DMS53 (cell line): ENCODE data around the gene SBK1.
A peak's percentile ranks its signal among the peaks of the same experiment; 100 is the strongest.
"Not testable (repeated sequence)": the region's sequence is repeated elsewhere in the genome, so short reads cannot be mapped to it uniquely, and the experiment has no call there.

ENCODE experiments used
- DNase-seq: peaks from one replicate; lab custom pipeline; 2025; lab: John Stamatoyannopoulos, UW

Gene SBK1

DNA sequence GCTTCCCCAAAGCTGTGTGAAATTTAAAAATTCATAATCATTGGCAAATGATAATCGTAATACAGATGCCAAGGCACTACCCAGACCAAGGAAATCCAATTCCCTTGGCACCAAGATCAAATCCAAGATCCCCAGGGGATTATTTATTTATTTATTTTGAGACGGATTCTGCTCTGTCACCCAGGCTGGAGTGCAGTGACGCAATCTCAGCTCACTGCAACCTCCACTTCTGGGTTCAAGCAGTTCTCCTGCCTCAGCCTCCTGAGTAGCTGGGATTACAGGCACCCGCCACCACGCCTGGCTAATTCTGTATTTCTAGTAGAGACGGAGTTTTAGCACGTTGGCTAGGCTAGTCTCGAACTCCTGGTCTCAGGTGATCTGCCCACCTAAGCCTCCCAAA is 43.4 kb downstream of the SBK1 start:
- not testable (repeated sequence) for DNase-seq

- peak; percentile 9 for DNase-seq
These were observed 44.8 kb downstream of the SBK1 start for GRCh38 chr16:28336940-28337710.

GRCh38 chr16:28338230-28338629 is 45.9 kb downstream of the SBK1 start:
- DNase-seq, result not testable (repeated sequence)

- not testable (repeated sequence) for DNase-seq
These were observed 70.3 kb downstream of the SBK1 start for GRCh38 chr16:28362600-28362999.

DNA sequence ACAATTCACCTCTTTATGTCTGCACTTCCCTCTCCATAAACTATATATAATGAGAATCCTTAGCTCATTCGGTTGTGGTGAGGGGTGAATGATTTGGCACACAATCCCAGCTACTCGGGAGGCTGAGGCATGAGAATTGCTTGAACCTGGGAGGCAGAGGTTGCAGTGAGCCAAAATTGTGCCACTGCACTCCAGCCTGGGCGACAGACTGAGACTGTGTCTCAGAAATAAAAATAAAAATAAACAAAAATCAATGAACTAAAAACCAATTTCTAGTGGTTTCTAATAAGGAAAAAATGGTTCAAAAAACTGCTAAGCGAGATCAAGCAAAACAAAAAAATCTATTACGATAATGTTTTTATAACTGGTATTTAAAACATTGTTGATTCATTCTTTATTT is 71.1 kb downstream of the SBK1 start, which contains the start of gene NPIPB6:
NPIPB6 (minus strand) TSS at position 101 of the 400 bp plus-strand sequence. CDS start 686 bp downstream, outside the sequence.
- not testable (repeated sequence) for DNase-seq

GRCh38 chr16:28364268-28365173 is 72.2 kb downstream of the SBK1 start:
- DNase-seq, result not testable (repeated sequence)

DNA sequence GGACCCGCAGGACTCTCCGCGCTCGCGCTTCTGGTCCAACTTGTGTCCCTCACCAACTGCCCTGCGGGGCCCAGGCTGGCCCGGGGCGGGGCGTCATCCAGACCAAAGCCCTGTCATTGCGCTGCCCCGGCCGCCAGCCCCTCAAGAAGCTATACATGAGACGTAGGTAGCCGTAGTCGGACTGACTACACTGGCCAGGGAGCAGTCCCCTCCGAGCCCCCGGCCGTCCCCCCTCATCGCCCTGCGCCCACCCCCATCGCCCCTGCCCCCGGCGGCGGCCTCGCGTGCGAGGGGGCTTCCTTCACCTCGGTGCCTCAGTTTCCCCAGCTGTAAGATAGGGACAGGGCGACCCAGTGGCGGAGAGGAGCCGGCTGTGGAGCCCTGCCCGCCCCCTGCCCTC is 75.6 kb downstream of the SBK1 start:
- not testable (repeated sequence) for DNase-seq
